Coronary artery (tissue), 2 donors: Measurements from ENCODE around the gene BCR.
A peak's percentile ranks its signal among the peaks of the same experiment; 100 is the strongest.
"Not testable (repeated sequence)": the region's sequence is repeated elsewhere in the genome, so short reads cannot be mapped to it uniquely, and the experiment has no call there.

Experiments used
- DNase-seq: peaks from one replicate; pipeline ENCODE4 v3.0.0-alpha.2; 2017; ENCODE audit warnings: low spot score
- H3K27ac ChIP-seq, 2 donors: fragments of 200-600 bp; sonication (generic); one replicate each; pipeline ENCODE4 v1.5.1; 2016 to 2019
- H3K4me3 ChIP-seq: fragments of 200-600 bp; sonication (generic); 2 replicates; pipeline ENCODE4 v1.5.1; 2016; ENCODE audit warnings: mild to moderate bottlenecking, moderate library complexity
- TF ChIP-seq, protein P1 (sequence below): fragments of 200-600 bp; sonication (generic); IDR thresholded peaks from one replicate; pipeline ENCODE4 v1.5.1; 2019; ENCODE audit warnings: antibody characterized with exemption

Gene BCR

DNA sequence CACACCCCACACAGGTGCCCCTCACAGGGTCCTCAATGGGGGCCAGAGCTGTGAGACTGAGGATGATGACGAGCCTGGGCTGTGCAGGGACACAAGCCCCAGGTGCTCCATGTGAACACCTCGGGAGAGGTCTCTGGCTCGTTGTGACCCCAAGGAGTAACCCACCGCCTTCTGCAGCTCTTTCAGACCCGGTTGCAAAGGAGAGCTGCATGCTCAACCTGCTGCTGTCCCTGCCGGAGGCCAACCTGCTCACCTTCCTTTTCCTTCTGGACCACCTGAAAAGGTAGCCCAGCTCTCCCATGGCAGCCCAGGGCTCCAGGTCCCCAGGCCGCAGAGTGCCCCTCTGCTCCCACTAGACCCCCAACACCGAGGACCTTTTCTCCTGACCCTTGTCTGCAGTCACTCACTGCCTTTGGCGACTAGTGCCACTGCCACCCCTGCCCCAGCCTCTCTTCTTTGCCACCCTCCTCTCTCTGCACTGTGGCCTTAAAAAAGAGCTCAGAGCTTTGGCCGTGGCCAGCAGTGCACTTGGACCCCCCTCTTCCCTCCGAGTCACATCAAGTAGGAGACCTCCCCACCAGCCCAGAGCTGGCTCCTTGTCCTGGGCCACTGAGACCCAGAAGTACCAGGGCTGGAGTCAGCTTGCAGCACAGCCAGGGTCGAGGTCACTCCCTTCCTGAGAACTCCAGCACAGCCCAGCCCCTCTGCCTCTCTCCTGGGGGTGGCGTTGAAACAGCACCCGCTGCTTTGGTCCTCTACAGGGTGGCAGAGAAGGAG lies 133.7 kb downstream of the BCR start:
- no peak overlapping the region for H3K4me3 ChIP-seq
- TF ChIP-seq, protein P1, sequence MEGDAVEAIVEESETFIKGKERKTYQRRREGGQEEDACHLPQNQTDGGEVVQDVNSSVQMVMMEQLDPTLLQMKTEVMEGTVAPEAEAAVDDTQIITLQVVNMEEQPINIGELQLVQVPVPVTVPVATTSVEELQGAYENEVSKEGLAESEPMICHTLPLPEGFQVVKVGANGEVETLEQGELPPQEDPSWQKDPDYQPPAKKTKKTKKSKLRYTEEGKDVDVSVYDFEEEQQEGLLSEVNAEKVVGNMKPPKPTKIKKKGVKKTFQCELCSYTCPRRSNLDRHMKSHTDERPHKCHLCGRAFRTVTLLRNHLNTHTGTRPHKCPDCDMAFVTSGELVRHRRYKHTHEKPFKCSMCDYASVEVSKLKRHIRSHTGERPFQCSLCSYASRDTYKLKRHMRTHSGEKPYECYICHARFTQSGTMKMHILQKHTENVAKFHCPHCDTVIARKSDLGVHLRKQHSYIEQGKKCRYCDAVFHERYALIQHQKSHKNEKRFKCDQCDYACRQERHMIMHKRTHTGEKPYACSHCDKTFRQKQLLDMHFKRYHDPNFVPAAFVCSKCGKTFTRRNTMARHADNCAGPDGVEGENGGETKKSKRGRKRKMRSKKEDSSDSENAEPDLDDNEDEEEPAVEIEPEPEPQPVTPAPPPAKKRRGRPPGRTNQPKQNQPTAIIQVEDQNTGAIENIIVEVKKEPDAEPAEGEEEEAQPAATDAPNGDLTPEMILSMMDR: no peak
- no peak overlapping the region for H3K27ac ChIP-seq
- no peak for DNase-seq

DNA sequence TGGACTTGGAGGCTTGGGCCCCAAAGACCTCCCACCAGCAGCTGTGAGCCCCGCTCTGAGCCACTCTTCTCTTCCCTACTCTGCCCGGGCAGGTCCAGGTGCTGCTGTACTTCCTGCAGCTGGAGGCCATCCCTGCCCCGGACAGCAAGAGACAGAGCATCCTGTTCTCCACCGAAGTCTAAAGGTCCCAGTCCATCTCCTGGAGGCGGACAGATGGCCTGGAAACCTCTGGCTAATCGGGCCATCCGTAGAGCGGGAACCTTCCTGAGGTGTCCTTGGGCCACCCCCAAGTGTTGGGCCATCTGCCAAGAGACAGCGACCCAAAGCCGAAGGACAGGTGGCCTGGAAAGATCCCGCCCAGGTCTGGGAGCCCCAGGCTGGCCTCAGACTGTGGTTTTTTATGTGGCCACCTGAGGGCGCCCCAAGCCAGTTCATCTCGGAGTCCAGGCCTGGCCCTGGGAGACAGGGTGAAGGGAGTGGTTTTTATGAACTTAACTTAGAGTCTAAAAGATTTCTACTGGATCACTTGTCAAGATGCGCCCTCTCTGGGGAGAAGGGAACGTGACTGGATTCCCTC lies 135.1 kb downstream of the BCR start:
- TF ChIP-seq, protein P1: peak; percentile 35
- peak overlapping the region in 1 of 2 donors; percentile 76 for H3K27ac ChIP-seq
- H3K4me3 ChIP-seq: no peak overlapping the region
- no peak for DNase-seq

DNA sequence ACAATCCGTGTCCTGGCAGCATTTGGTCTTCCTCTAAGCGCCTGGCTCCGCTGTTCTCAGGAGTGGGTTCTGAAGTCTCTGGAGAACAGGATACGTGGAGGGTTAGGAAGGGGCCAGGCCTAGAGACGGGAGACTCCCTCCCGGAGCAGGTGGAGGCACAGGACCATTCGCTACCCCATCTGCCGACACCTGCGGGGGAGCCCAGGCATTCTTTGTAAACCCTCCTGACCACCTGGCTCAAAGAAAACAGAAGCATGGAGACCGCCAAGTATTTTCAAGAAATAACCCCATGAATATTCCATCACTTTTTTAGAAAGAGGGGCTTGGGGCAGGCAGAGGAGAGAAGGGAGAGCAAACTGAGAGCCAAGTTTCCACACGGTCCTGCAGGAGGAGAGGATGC lies 136.3 kb downstream of the BCR start:
- H3K27ac ChIP-seq, H3K4me3 ChIP-seq, DNase-seq: not testable (repeated sequence)

DNA sequence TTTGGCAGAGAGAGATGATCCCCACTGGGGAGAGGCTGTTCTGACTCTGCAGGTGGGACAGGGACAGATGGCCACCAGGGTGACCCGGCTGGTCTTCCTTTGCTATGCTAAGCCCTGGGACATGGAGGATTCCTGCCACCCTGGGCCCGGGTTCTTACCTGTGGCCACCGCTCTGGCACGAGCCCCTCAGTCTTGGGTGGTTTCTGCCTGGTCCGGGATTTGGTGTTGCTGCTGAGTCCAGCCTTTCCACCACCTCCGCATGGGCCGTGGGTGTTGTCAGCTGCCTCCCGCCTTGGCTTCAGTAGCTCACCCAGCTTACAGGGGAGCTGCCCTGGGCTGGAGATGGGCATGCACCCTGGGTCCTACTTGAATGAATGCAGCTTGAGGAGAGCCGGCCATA lies 138.0 kb downstream of the BCR start:
- not testable (repeated sequence) for H3K27ac ChIP-seq, DNase-seq

DNA sequence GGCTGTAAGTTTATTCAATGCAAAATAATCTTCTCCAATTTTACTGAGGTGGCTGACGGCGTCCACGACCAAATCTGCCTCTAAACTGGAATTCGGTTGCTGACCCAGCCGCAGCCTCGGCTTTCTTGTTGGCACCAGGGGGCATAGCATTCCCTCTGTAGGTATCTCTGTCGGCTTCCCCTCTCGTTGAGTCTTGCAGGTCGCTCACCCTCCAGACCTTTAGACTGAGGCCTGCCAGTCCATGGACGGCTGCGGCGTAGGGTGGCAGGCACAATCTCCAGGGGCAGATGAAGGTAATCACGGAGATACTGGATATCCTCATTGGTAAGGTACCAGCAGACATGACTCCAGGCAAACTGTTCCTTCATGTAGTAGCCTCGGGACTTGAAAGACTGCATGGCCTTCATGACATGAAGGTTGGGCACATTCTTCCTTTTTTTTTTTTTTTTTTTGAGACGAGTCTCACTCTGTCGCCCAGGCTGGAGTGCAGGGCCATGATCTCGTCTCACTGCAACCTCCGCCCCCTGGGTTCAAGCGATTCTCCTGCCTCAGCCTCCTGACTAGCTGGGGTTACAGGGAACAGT lies 142.3 kb downstream of the BCR start:
- DNase-seq, H3K27ac ChIP-seq, H3K4me3 ChIP-seq: not testable (repeated sequence)

More for the DNA sequence above, 138.0 kb downstream of the BCR start:
- H3K4me3 ChIP-seq: not testable (repeated sequence)

DNA sequence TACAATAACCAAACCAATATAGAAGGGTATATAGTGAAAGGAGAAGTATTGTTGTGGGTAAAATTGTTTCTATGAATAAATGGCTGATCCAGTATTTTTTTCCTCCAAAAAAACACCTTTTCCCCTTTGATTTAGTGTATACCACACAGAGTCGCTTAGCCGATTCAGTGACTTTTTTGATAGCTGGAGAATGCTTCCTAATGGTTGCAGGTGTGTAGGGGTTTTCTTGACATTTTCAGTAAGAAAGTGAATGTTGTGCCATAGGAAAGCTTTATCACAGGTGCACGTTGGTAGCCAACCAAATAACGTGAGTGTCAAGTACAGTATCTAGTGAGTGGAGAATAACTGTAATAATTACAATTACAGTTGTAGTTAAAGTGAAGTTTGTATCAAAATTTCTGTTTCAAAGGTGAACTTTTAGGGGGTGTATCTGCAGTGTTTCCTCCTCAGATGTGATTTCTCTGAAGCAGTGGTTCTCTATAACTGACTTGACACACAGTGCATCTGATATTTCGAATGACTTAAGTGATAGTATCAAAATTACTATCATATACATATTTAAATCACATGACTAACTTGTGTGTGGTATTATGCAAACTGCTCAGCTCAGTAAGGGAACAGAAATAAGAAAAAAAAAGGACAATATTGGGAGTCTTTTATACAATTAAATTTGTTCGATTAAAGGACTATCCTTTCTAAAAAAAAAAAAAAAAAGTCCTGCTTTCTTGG lies 143.8 kb downstream of the BCR start:
- H3K27ac ChIP-seq, H3K4me3 ChIP-seq, DNase-seq: not testable (repeated sequence)

DNA sequence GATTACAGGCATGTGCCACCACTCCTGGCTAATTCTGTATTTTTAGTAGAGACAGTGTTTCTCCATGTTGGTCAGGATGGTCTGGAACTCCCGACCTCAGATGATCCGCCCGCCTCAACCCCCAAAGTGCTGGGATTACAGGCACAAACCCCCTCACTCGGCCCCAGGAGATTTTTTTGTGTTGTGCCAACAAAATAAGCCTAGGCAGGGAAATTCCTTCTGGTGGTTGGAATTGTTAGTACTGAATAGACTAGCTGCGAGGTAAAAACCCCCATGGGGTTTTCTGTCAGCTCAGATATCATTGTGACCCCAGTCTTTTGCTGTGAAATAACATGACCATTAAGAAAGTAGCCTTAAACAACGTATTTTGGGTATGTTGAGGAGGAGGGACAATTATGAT lies 144.9 kb downstream of the BCR start:
- Histone ChIP-seq H3K27ac (no peak overlapping the region), H3K4me3 (no peak overlapping the region)
- TF ChIP-seq, protein P1: no peak
- no peak for DNase-seq

DNA sequence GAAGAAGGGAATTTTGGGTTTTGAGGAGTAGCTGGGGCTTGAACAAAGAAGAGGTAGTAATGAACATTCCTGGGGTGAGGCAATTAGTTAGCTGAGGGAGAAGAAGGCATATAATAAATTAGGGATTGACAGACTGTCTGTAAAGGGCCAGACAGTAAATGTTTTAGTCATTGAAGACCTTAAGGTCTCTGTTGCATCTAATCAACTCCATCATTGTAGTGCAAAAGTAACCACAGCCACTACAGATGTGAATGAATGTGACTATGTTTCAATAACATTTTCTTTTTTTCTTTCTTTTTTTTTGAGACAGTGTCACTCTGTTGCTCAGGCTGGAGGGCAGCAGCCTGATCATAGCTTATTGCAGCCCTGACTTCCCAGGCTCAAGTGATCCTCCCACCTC lies 153.5 kb downstream of the BCR start:
- DNase-seq, H3K4me3 ChIP-seq, H3K27ac ChIP-seq: not testable (repeated sequence)

DNA sequence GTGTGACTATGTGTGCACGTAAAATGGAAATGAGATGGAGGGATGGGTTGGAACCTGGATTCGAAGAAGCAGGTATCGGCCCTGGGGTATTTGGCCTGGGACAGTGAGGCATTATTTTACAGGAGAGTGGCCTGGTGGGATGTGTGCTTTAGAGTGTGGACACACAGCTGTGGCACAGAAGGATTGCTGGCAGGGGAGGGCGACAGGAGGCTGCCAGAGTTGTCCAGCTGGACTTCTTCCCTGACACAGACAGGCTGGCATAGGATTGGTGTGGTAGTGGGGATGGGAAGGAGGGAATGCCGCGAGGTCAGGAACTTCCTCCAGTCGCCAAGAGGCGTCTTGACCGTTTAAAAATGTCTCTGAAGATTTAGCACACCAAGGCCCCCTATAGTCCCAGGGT lies 157.4 kb downstream of the BCR start:
- H3K4me3 ChIP-seq, H3K27ac ChIP-seq, DNase-seq: not testable (repeated sequence)

DNA sequence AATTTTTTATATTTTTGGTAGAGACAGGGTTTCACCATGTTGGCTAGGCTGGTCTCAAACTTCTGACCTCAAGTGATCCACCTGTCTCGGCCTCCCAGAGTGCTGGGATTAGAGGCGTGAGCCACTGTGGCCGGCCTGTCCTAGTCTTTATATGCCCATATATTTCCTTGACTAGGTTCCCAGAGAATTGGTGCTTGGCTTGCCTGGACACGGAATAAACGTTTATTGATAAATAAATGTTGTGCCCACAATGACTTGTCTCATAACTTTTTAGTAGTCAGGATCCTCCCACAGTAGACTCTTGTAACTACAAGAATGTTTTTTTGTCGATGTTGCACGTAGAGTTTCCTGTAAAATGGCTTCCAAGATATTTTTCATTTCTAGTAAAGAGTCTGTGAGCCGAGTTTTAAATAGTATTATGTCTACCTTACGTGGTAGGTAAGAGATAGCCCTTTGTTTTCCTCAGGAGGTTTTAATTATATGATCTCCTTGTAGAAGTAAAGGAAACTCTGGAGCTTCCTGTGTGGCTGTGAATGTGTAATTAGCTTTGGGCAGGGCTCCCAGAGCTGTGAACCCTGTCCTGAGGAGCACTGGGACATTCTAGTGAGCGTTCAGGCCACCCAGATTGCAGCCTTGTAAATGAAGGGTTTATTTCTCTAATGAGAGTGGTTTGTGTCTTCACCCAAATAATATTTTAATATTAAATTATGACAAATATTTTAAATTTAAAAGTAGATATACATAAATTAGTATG lies 161.8 kb downstream of the BCR start:
- H3K27ac ChIP-seq: not testable (repeated sequence)

More for the DNA sequence above, 161.8 kb downstream of the BCR start:
- H3K4me3 ChIP-seq, DNase-seq: not testable (repeated sequence)
